Measurements from ENCODE around the gene SLC23A2. TPM values are rescaled to one million over a fixed set of nuclear protein-coding genes. Genes with fewer than 3 reads are reported as not detected.
"Not testable (repeated sequence)": the region's sequence is repeated elsewhere in the genome, so short reads cannot be mapped to it uniquely, and the experiment has no call there.

Gene SLC23A2
- total RNA-seq = 9.4 TPM

DNA sequence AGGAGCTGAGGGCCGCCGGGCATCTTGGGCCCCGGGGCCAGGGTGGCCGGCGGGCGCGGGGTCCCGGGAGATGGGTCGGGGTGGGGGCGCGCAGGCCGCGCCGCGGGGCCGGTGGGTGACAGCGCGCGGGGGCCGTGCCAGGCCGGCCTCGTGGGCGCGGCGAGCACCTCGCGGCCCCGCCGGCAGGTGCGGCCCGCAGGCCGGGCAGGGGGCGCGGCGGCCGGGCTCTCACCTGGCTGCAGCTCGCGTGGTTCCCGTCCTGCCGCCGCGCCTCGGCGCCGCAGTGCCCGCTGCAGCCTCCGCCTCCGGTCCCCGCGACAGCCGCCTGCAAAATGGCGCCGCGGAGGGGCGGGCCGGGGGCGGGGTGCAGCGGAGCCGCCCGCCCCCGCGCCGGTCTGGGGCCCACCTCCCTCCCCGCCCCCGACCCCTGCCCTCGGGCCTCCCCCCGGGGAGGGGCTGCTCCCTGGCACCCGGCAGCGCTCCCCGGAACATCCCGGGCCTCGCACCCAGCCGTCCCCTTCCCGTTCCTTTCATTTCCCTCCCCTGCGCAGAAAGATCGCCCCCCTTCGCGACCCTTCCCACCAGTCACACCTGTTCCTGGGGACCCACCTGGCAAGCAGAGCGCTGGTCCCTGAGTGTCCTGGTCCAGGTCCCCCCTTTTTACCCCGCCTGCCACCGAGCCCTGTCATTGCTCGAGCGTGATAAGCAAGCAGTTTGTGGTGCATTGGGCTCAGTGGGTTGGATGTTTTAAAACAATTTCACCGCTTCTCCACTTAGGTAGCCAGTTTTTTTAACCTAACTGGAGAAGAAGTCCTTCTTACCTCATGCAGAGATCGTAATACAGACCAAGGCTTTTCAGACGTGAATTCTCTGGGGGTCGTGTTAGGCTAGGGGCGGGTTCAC lies at the start of gene SLC23A2:
Gene SLC23A2 (minus strand): TSS at position 337 of the 903 bp plus-strand sequence. CDS start 68,948 bp downstream, outside the sequence.
- peak; percentile 59 for ATAC-seq

DNA sequence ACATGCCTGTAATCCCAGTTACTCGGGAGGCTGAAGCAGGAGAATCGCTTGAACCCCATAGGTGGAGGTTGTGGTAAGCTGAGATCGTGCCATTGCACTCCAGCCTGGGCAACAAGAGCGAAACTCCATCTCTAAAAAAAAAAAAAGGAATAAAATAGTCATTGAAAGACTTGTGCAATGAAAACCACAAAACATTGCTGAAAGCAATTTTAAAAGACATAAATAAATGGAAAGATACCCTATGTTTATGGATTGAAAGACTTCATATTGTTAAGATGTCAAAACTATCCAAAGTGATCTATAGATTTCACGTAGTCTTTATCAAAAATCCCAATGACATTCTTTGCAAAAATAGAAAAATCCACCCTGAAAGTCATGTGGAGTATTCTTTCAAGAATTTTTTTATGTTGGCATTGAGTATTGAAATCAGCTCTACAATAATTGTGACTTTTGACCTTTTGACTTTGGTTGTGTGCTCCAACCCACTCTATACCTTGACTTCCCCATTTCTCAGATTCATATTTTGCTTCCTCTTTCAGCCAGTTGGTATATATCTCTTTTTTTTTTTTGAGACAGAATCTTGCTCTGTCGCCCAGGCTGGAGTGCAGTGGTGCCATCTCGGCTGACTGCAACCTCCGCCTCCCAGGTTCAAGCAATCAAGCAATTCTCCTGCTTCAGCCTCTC lies 45.5 kb upstream of the SLC23A2 start:
- ATAC-seq = no peak

DNA sequence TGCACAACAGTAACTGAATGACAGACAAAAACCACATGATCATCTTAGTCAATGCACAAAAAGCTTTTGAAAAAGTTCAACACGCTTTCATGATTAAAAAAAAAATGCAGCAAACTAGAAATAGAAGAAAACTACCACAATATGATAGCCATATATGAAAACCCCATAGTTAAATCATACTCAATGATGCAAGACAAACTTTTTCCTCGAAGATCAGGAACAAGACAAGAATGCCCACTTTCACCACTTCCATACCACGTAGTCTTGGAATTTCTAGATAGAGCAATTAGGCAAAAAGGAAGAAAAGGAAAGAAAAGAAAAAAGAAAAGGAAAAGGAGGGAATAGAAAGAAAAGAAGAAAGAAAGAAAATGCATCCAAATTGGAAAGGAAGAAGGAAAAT lies 44.6 kb upstream of the SLC23A2 start:
- no peak for ATAC-seq

DNA sequence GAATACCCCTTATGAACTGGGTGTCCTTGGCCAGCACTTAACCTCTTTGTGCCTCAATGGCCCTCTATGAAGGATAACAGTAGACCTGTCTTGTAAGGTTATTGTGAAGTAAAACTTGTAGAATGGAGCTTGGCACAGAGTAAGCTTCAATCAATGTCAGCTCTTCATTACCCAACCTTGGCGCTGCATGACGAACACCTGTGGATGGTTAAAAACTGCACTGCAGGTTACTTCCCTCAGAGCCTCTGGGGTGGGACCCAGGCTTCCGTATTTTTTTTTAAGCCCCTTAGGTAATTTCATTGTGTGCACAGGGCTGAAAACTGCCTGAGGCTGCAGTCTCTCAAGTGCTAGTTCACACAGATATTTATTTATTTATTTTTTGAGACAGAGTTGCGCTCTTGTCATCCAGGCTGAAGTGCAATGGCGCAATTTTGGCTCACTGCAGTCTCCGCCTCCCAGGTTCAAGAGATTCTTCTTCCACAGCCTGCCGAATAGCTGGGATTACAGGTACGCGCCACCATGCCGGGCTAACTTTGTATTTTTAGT lies 42.8 kb upstream of the SLC23A2 start:
- no peak for ATAC-seq

DNA sequence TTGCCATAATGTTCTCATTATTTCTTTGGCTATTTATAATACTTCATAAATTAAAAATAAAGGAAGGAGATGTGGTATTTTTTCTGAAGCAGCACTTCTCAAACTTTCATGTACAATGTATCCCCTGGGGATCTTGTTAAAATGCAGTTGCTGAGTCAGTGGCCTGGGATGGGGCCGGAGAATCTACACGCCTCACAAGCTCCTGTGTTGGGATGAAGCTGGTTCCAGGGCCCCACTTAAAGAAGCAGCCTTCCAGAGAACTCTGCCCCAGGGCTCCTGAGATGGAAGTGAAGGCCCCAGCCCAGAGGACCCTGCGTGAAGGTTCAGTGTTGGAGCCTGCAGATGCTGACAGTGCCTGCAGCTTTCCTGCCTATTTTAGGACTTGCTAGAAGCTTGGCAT lies 40.1 kb upstream of the SLC23A2 start:
- no peak for ATAC-seq

DNA sequence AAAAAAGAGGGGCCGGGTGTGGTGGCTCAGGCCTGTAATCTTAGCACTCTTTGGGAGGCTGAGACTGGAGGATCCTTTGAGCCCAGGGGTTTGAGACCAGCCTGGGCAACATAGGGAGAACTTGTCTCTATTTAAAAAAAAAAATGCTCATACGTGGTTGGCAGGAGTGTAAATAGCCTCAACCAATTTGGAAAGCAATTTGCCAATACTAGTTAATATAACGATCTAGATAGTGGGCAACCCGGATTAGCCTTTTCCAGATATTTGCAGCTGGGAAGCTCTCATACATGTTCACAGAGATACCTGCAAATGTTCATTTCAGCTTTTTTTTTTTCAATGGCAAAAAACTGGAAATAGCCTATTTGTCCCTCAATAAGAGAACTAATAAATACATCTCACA lies 39.0 kb upstream of the SLC23A2 start:
- no peak for ATAC-seq

DNA sequence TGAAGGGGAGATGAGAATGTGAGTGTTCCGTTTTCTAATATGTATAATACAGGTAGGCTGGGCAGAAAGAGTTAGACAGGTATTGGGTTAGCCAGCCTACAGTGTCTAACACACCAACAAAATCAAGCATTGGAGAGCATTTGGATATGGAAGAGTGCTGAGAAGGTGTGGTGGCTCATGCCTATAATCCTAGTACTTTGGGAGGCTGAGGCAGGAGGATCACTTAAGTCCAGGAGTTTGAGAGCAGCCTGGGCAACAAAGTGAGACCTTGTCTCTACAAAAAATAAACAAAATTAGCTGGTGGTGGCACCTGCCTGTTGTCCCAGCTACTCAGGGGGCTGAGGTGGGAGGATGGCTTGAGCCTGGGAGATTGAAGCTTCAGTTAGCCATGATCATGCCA lies 38.6 kb upstream of the SLC23A2 start:
- ATAC-seq = no peak

DNA sequence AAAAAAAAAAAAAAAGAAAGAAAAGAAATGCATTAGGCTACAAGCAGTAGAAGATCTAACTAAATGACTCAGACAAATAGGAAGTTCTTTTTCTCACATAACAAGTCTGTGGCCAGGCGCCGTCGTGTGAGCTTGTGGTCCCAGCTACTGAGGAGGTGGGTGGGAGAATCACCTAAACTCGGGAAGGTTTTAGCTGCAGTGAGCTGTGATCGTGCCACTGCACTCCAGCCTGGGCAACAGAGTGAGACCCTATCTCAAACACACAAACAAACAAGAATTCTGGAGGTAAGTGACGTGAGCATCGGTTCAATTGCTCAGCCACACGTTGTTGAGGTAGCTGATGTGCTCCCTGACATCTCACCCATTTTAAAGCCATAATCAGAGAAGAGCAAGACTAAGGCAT lies 37.9 kb upstream of the SLC23A2 start:
- no peak for ATAC-seq

DNA sequence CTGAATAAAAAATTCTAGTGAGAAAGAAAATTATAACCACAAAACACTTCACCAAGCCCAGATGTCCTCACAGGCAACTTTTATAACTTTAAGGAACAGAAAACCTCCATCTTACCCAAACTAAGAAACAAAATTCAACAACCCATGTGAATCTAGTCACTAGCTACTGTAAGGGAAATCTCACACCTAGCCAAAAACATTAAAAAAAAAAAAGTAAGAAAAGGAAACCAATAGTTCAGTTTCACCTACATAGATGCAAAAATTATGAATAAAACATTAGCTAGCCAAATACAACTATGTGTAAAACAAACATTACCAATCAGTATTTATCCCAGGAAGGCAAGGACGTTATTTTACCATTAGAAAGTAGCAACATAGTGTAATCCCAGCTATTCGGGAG lies 35.5 kb upstream of the SLC23A2 start:
- ATAC-seq = no peak

DNA sequence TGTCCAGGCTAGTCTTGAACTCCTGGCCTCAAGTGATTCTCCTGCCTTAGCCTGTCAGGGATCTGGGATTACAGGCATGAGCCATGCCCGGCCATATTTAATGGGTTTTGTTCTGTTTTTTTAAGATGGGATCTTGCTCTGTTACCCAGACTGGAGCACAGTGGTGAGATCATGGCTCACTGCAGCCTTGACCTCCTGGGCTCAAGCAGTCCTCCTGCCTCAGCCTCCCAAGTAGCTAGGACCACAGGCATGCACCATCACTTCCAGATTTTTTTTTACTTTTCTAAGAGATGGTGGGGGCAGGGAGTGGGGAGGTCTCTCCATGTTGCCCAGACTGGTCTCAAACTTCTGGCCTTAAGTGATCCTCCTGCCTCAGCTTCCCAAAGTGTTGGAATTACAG lies 34.2 kb upstream of the SLC23A2 start:
- ATAC-seq = not testable (repeated sequence)

DNA sequence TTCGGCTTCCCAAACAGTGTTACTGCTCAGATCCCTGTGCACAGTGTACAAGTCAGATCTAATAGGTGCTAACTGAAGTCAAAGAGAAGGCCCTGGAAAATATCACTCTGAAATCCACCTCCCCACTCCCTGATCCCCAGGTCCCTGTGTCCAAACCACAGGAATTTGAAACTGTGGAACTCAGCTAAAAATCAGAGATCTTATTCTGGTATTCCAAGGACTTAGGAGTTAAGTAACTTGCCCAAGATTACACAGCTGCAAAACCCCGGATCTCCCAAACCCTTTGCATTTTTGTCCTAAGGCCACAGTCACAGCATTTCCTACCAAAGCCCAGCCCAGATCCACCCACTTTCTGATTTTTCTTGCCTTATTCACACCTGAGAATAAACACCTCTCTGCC lies 32.3 kb upstream of the SLC23A2 start:
- ATAC-seq = no peak

DNA sequence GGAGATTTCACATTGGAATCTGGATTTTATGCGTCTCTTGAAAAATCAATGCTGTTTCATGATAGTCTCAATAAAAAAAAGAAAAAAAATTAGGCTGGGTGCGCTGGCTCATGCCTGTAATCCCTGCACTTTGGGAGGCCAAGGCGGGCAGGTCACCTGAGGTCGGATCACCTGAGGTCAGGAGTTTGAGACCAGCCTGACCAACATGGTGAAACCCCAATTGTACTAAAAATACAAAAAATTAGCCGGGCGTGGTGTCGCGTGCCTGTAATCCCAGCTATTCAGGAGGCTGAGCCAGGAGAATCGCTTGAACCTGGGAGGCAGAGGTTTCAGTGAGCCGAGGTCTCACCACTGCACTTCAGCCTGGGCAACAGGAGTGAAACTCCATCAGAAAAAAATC lies 30.4 kb upstream of the SLC23A2 start:
- not testable (repeated sequence) for ATAC-seq

DNA sequence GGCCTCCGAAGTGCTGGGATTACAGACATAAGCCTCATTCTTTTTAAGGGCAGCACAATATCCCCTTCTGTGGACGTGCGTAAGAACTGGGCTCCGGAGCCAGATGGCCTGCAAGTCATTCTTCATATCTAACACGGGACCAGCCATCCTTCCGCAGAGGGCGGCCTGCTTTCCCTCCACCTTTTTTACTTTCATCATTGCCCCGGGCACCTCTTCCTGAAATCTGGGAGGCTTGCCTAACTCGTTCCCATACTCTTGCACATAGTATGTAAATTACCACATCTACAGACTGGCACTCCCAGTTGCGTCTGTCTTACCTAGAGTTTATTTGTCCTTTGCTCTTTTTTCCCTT lies 29.9 kb upstream of the SLC23A2 start:
- ATAC-seq = peak; percentile 72

DNA sequence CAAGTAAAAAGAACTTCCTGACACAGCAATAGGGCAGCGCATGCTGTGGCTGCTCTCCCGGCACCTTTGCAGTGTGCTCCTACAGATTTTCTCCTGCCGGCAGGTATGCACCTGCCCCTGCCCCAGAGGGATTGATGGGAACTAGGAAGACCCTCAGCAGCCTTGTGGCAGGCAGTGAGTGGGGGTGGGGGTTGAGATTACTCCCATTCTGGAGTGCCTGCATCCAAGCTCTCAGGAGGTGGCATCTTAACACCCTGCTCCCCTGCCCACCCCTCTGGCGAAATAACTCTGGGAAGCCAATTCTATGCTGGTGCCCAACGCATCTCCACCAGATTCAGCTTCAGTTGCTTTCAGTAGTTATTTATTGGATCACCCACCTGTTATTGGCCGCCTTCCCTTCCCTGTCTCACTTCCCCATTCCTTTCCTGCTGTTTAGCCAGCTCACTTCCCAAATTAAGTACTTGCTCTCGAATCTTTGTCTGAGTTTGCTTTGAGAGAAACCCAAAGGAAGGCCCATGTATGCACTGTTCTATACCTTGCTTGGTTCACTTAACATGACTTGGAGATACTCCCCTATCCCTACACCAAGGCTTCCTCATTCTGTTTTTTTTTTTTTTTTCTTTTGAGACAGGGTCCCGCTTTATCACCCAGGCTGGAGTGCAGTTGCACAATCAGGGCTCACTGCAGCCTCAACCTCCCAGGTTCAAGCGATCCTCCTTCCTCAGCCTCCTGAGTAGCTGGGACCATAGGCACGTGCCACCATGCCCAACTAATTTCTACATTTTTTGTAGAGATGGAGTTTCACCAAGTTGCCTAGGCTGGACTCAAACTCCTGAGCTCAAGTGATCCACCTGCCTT lies 29.3 kb upstream of the SLC23A2 start:
- no peak for ATAC-seq

DNA sequence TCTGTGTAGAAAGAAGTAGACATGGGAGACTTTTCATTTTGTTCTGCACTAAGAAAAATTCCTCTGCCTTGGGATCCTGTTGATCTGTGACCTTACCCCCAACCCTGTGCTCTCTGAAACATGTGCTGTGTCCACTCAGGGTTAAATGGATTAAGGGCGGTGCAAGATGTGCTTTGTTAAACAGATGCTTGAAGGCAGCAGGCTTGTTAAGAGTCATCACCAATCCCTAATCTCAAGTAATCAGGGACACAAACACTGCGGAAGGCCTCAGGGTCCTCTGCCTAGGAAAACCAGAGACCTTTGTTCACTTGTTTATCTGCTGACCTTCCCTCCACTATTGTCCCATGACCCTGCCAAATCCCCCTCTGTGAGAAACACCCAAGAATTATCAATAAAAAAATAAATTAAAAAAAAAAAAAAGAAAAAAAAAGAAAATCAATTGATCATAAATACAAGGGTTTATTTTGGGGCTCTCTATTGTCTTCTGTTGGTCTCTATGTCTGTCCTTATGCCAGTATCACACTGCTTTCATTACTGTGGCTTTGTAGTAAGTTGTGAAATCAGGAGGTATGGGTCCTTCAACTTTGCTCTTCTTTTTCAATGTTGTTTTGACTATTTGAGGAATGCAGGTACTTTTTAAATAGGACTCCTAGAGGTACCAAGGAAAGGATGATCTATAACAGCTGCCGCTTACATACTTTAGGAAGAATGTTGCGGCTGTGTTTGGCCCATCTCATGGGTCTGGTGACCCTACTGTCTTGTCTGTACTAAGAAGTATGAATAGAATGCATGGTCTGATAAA lies 27.1 kb upstream of the SLC23A2 start:
- not testable (repeated sequence) for ATAC-seq

DNA sequence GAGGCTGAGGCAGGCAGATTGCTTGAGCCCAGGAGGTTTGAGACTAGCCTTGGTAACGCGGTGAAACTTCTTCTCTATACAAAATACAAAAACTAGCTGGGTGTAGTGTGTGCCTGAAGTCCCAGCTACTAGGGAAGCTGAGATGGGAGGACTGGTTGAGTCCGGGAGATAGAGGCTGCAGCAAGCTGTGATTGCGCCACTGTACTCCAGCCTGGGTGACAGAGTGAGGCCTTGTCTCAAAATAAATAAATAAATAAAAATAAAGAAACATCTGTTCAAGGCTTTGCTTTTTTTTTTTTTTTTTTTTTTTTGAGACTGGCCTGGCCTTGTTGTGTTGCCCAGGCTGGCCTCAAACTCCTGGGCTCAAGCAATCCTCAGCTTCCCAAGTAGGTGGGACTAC lies 23.7 kb upstream of the SLC23A2 start:
- ATAC-seq = no peak

DNA sequence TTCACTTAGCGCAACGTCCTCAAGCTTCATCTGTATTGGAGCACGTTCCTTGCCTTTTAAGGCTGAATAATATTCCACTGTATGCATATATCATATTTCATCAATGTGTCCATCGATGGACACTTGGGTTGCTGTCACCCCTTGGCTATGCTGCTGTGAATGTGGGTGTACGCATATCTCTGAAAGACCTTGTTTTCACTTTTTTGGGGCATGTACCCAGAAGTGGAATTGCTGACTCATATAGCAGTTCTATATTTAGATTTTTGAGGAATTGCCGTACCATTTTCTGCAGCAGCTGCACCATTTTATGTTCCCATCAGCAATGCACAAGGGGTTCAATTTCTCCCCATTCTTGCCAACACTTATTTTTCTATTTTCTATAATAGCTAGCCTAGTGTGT lies 22.8 kb upstream of the SLC23A2 start:
- ATAC-seq = no peak

DNA sequence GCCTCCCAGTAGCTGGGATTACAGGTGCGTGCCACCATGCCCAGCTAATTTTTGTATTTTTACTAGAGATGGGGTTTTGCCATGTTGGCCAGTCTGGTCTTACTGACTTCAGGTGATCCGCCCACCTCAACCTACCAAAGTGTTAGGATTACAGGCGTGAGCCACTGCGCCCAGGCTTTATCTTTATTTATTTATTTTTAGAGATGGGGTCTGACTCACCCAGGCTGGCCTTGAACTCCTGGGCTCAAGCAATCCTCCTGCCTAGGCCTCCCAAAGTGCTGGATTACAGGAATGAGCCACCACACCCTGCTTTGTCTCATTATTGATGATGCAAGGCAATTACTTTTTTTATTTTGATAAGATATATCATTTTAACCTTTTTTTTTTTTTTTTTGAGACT lies 21.9 kb upstream of the SLC23A2 start:
- not testable (repeated sequence) for ATAC-seq

DNA sequence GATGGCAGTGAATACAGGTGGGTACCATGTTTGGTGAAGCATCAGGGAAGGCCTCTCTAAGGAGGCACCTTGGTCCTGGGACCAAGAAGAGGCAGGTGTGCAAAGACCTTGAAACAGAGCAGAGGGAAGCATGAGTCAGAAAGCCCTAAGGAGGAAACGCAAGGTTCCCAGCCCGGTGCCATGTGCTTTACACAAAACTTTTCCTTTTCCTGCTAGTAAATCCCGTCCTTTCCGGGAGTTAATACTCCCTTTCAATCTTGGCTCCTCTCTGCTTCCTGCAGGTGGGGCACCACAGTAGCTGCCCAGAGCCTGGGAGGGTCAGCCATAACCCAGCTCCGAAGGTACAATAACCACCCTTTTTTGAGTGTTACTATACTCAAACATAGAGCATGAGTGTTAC lies 19.4 kb upstream of the SLC23A2 start:
- peak; percentile 47 for ATAC-seq

DNA sequence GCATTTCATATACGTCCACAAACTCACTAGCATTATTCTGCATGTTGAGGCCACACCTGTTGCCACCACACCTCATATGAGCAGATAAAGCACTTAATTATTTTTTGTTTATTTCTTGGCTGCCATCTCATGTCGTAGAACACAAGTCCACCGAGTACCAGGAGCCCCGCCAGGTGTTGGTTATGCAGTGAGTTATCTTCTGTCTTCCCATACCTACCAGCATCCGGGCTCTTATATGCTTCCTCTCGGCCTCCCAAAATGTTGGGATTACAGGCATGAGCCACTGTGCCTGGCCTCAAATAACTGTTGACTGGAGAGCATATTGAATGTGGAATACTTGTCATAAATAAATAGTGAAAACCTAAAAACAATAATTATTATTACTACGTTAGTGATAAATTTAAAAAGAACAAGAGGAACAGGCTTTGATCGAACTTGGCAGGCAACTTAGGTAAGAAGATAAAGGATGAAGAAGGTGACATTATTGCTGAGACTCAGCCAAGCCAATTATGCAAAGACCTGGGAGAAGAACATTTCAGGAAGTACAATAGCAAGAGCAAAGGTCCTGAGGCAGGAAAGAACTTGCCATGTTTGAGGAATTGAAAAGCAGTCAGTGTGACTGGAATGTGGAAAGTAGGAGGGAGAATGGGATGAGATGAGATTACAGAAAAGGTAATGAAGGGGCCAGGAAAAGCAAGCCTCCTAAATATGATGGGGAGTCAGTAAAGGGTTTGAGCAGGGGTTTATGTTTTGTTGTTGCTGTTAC lies 12.6 kb upstream of the SLC23A2 start:
- ATAC-seq = no peak

DNA sequence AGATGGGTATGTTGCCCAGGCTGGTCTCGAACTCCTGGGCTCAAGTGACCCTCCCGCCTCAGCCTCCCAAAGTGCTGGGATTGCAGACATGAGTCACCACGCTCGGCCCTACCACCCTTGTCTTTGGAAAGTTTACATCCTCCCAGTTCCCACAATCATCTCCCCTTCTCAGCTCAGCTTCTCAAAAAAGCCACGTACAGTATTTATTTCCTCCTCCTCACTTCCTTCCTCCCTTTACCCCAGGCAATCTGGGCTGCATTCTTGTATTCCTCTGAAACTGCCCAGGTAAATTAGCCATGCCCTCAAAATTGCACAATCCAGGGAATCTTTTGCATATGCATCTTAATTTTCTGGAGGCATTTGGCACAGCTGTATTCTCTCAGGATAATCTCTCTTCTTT lies 7.4 kb upstream of the SLC23A2 start:
- peak; percentile 71 for ATAC-seq

Measured in esophagus mucosa (tissue), 1 donor.